GM21423 (cell line): ENCODE measurements around the gene ZNF541.

Source experiments
- ATAC-seq: cut with Tn5 transposase; IDR thresholded peaks from one replicate; pipeline ENCODE4 v1.9.1; 2021; ENCODE audit warnings: mild to moderate bottlenecking, moderate library complexity; ENCODE audit not compliant: unreplicated experiment

The ZNF541 gene

DNA sequence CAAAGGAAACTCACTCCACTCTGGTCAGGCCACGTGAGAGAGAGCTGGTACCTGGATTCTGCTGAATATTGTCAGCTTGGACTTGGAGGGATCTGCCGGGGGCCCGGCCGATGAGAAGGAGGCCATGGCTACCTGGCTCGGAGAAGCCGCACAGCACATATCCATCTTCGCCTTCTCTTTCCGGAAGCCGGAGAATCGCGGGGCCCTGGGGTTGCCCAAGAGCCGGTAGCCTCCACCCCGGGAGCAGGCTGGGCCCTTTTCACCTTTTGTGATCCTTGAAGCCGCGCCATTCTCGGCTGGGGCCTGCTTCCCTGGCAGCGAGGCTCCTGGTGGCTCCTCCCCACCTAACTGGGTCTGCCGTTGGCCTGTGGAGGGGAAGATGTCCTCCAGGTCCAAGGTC lies 28.9 kb downstream of the ZNF541 start:
- ATAC-seq: no peak

DNA sequence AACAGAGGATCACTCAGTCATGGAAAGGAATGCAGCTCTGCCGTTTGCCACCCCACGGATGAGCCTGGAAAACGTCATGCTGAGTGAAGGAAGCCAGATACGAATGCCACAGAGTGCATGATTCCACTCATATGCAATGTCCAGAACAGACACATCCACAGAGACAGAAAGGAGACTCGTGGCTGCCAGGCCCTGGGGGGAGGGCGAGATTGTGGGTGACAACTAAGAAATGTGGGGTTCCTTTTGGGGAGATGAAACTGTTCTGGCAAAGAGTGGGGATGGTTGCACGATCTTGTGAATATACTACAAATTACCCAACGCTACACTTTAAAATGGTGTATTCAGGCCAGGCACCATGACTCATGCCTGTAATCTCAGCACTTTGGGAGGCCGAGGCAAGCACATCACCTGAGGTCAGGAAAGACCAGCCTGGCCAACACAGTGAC lies 30.9 kb downstream of the ZNF541 start:
- no peak for ATAC-seq

DNA sequence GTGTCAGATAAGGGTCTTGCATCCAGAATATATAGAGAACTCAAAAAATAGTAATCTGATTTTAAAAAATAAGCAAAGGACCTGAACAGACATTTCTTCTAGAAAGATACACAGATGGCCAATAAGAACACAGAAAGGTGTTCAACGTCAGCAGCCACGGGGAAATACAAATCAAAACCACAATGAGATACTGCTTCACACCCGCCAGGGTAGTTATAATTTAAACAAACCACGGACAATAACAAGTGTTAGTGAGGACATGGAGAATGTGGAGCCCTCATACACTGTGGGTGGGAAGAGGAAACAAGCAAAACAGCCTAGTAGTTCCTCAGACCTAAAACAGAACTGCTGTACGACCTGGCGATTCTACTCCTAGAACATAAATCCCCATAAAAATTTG lies 31.4 kb downstream of the ZNF541 start:
- ATAC-seq: no peak

DNA sequence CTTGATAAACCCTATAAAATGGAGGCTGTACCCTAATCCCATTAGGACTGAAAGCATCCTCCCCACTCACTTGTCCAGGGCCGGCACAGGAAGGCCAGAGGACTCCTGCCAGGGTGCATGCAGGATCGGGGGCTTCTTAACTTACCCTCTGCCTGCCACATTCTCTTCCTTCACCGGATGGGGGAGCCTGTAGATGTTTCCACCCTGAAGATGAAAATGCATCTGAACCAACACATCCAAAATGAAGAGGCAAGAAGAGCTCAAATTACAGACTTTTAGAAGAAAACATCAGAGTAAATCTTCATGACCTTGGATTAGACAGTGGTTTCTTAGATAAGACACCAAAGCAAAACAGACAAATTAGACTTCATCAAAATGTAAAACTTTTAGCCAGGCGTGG lies 32.2 kb downstream of the ZNF541 start:
- no peak for ATAC-seq

DNA sequence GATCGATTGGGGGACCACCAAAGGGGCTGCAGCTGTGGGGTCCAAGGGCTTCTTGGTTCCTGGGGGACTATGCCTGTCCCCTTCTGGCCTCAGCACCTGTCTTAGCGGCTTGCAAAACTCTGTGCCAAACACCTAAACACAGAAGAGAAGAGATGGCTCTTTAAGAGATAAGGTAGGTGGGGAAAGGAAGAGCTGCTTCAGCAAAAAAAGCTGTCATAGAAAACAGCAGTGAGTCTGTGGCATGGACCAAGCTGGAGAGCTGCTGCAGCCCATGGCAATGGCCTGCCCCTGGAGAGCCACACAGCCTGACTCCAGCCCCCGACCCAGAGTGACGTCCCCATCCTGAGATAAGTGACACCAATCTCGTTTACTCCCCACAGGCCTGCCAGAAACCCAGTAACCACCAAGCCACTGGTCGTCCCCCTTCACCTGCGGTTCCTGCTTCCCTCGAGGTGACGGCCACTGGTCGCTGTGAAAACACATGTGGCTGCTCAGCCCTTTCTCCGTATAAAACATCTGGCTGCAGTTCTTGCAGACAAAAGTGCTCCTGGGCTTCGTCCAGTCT lies 33.1 kb downstream of the ZNF541 start:
- ATAC-seq: no peak

DNA sequence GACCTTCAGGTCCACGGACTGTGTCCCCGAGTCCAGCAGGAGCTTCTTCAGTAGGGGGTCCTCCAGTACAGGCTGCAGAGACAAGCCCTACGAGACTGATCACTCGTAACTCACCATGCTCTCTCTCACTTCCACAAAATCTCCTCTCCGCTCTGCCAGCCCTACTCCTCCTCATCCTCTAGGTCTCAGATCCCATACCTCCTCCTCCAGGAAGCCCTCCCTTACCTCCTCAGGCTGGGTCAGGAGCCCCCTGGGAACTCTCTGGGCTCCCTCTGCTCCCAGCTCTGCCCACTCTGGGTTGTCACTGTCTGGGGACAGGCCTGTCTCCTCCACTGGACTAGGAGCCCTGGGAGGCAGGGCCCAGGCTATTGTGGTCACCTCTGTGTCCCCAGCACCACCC lies 34.1 kb downstream of the ZNF541 start:
- no peak for ATAC-seq

DNA sequence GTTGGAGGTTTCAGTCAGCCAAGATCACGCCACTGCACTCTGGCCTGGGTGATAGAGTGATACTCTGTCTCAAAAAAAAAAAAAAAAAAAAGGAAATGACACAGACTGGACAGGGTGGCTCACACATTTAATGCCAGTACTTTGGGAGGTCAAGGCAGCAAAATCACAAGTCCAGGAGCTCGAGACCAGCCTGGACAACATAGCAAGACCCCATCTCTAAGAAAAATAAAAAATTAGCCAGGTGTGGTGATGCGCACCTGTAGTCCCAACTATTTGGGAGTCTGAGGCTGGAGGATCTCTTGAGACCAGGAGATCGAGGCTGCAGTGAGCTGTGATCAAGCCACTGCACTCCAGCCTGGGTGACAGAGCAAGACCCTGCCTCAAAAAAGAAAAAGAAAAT lies 35.5 kb downstream of the ZNF541 start:
- ATAC-seq: no peak

DNA sequence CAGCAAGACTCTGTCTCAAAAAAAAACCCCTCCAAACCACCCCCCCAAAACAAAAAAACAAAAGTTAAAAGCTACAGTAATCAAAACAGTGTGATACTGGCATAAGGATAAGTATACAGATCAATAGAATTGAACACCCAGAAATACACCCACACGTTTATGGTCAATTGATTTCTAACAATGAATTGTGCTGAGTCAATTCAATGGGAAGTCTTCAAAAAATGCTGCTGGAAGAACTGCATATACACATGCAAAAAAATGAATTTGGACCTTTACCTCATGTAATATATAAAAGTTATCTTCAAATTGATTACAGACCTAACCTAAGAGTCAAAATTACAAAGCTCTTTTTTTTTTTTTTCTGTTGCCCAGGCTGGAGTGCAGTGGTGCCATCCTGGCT lies 38.3 kb downstream of the ZNF541 start:
- no peak for ATAC-seq

DNA sequence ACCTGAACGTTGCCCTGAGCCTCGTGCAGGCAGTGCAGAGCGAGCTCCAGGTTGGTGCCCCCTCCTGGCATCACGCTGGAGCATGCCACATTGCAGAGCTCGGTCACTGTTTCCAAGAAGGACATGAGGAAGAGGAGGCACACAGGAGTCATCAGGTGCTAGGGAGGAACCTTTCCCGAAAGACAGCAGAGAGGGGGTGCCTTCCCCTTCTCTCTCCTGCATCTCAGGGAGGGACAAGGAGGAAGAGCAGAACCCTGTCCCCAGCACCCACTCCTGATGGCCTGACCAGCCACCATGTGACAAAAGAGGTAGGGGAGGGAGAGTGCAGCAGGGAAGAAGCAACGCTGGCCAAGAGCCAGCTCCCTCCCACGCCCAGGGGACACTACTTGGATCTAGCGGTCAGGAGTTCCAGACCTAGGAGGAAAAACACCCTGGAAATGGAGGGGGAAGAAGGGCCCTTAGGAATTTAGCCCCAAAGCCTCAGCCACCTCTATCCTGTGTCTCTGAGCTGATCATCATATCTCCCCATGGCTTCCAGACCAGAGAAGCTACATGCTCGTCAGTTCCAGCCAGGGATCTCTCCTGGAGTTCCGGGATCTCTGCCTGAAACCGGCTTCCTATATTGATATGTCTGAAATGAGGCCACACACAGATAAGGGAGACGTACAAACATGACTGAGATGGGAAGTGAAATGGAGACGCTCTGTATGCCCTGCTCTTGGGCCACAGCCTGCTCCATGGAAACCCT lies 41.1 kb downstream of the ZNF541 start:
- no peak for ATAC-seq

DNA sequence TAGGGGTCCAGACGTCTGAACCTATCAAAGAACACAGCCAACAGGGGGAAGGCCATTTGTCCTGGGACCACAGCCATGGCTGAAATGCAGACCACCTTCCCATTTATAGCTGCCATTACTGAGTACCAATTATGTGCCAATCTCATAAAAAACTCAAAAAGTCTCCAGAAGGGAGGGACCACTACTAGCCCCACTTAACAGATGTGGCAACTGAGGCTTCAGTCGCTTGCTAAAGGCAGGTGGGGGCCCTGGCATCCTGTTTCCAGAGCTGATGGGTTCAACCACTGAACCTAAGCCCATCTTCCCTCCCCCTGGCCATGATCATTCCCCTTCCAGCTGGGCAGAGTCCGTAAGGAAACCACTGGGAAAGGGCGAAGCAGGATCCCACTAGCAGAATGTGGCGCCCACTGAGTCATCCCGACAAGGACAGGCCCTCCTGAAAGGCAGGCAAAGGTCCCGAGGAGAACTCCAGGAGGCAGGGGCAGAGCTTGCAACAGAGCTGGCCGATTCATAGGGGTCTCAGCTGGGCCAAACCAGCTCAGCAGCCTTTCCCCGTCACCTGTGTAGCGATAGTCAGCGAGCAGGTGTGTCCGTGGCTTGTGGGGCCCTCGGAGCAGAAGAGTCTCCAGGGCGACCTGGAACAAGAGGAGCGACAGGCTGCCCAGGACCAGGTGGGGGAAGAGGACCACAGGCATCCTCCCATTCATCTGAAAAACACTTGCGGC lies 43.8 kb downstream of the ZNF541 start:
- ATAC-seq: no peak

DNA sequence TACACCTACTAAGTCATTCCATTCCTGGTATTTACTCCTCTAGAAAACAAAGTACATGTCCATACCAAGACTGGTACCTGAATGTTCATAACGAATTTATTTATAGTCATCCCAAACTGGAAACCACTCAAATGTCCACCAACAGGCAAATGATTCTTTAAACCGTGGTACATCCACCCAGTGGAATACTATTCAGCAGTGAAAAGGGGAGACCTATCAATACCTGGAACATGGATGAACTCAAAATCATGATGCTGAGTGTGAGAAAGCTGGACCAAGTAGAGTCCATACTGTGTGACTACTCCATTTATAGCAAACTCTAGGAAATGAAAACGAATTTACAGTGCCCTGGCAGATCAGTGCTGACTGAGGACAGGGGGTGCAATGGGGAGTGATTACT lies 46.1 kb downstream of the ZNF541 start:
- ATAC-seq: no peak

DNA sequence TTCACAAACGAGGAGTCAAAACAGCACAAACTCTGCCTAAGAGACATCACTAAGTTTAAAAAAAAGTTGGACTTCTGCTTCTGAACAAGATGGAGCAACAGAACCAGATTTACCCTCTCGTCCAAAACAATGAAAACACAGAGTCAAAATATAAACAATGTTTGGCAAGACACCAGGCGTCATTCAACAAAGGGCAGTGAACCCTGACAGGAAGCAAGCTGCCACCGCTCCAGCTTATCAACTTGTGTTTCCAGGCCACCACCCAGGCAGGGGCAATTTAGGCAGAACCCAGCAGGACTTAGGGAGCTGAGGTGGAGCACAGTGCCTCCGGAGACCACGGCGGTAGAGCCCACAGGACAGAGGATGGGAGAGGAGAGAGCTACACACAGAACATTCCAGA lies 49.5 kb downstream of the ZNF541 start:
- ATAC-seq: no peak
